Left colon (tissue), 2 donors: ENCODE results near the gene DNAAF9. TPM values are rescaled to one million over a fixed set of nuclear protein-coding genes. Genes with fewer than 3 reads are reported as not detected.
A peak's percentile ranks its signal among the peaks of the same experiment; 100 is the strongest.

ENCODE experiments used
- ATAC-seq: fragments of 200-7000 bp; cut with Tn5 transposase; one replicate; pipeline ENCODE4 v1.9.1; 2020; ENCODE audit warnings: mild to moderate bottlenecking, moderate library complexity
- DNase-seq, 2 donors: peaks; one replicate each; pipeline ENCODE4 v3.0.0-alpha.2; 2020
- intact Hi-C, 2 donors: fragments of 100-400 bp; cut with DNase I in 1 of 2; cut with micrococcal nuclease in 1 of 2; formaldehyde crosslinking; loops; one replicate each; pipeline versions ENCODE4 v1.11.2 to v1.14.0; 2022; cut with DNase I, micrococcal nuclease
- total RNA-seq, 2 donors: library from RNA; stranded (reverse); fragmentation: NEBNext Ultra II Directional; extraction: Animal tissue kit (Norgen Biotek cat#: 25700); gene quantifications; one replicate each; pipeline ENCODE4 v1.2.1, GENCODE V29; 2021
- donor health status: DM: no; HTN: no; CAD: no.
- donor health status: DM: yes; HTN: yes; CAD: no.

The DNAAF9 gene
- total RNA-seq, 2 donors from 2014 or later = 1.6 to 5.1 TPM

DNA sequence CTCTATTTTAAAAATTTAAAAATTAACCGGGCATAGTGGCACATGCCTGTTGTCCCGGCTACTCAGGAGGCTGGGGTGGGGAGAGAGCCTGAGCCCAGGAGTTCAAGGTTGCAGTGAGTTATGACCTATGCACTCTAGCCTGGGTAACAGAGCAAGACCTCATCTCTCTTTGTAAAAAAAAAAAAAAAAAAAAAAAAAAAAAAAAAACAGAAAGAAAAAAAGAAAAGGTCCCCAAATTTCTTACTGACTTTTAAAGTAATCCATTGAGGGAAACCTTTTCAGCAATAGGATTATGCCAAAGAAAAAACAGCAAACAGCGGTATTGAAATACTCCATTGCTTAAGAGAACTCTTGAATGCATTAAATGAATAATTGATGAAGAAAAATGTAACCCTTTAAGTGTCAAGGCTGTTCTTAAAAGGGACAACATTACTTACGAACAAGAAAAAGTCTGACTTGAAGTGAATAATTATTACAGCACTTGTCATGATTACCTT, 6.0 kb upstream of the DNAAF9 start:
- ATAC-seq = no peak
- intact Hi-C loops = no loop called here
- no peak for DNase-seq

DNA sequence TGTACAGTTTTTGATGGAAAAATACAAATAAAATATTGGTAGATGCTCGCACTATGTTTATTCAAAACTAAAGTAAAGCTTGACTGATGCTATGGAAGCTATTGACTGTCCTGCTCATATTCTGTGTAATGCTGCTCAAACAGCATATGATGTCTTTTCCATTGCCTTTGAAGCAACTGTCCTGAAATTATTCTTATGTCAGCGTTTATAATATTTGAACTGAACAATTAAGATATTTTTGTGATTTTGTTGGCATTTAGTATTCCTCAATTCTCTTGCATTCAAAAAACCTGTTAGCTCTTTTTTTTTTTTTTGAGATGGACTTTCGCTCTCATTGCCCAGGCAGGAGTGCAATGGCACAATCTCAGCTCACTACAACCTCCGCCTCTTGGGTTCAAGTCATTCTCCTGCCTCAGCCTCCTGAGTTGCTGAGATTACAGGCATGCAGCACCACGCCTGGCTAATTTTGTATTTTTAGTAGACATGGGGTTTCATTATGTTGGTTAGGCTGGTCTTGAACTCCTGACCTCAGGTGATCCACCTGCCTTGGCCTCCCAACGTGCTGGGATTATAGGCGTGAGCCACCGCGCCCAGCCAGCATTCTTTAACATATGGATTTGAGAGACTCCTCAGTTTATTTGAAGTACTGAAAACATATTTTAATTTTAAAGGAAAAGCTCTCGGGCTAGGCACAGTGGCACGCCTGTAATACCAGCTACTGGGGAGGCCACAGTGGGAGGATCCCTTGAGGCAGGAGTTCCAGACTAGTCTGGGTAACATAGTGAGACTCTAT, 5.3 kb upstream of the DNAAF9 start:
- intact Hi-C loops = no loop called here
- DNase-seq (no peak), ATAC-seq (no peak)

GRCh38 chr20:3410464-3410863, 3.0 kb upstream of the DNAAF9 start:
- DNase-seq (no peak), ATAC-seq (no peak)
- intact Hi-C loops = no loop called here

DNA sequence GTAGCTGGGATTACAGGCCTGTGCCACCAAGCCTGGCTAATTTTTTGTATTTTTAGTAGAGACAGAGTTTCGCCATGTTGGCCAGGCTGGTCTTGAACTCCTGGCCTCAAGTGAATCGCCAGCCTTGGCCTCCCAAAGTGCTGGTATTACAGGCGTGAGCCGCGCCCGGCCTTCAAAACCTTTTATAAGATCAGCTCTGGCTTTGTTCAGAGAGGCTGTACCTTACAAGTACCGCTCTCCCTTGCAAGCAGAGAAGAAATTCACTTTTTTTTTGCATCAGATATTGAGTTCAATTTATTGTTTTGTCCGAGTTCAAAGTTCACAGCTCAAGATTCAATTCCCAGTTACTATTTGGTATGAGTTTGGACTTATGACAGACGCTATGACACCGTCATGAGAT, 1.9 kb upstream of the DNAAF9 start:
- intact Hi-C loops = no loop called here
- peak in 1 of 2 donors; percentile 11 for DNase-seq
- ATAC-seq = no peak

DNA sequence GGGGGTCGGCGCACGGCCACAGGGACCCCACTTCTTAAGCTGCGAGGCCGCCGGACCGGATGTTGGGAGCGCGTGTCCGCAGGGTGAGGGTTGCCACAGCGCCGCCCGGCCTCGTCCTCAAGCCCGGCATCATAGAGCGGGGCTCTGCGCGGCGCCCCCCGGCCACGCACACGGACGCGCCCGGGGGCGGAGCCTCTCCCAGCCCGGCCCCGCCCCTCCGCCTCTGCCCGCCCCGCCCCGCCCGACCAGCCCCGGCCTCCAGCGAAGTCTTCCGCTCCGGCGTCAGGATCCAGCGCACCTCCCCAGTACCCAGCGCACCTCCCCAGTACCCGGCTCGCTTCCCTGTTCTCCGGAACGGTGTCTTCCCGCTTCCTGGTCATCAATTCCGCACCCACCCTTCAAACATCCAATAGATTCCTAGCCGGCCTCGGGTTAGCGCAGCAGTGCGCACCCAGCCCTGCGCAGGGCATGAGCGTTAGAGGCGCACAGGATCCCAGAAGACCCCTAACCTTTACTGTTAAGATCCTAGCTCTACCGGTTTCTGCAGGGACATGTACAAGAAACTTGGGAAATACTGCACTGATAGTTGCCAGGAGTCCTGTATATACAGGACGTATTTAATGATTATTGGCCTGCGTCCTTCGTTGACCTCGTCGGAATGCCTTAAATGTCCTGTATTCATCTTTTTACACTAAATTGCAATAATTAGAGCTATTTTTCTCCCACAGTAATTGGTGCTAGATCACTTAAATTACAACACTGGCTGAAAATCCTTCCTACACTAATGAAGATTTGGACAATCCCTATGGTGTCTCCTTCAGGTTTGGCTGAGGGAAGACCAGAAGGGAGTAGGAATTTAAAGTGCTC, 535 bp upstream of the DNAAF9 start:
- intact Hi-C loops = no loop called here
- ATAC-seq (peak; percentile 79), DNase-seq (peak; percentile 62 to 69)

- DNase-seq (peak in 1 of 2 donors; percentile 18), ATAC-seq (no peak)
- intact Hi-C loops = no loop called here
These were observed 909 bp downstream of the DNAAF9 start for GRCh38 chr20:3406481-3407039.

GRCh38 chr20:3405696-3406358, 1.6 kb downstream of the DNAAF9 start:
- intact Hi-C loops = no loop called here
- no peak for ATAC-seq
- no peak for DNase-seq

DNA sequence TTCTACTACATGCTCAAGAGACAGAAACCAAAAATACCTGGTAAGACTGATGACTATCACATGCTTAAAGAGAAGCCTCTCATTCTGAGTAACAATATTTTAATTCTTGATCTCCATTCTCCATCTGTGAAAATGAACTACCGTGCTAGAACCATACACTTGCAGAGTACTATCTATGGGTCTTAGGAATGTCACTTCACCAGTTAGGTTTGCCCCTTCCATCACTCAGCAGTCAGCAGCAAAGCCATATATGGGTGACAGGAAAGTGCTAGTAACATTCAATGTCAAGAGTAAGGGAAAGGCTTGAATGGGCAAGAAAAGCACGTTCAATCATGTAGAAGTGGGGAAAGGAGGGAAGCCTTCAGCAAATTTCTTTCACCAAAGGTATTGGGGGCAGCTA, 2.3 kb downstream of the DNAAF9 start:
- intact Hi-C loops = no loop called here
- DNase-seq (no peak), ATAC-seq (no peak)

GRCh38 chr20:3404402-3404801, 3.1 kb downstream of the DNAAF9 start:
- ATAC-seq (no peak), DNase-seq (no peak)
- intact Hi-C loops = no loop called here

DNA sequence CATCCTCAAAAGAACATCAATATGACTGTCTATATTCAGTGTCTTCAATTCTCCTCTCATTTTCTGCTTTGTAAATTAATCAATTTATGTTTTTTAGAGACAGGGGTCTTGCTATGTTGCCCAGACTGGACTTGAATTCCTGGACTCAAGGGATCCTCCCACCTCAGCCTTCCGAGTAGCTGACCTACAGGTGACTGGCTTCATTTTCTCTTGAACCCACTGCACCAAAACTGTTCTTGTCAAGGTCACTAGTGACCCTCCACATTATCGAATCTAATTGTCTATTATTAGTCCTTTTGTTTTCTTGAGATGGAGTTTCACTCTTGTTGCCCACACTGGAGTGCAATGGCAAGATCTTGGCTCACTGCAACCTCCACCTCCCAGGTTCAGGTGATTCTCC, 3.7 kb downstream of the DNAAF9 start:
- ATAC-seq = no peak
- DNase-seq = no peak
- intact Hi-C loops = no loop called here

DNA sequence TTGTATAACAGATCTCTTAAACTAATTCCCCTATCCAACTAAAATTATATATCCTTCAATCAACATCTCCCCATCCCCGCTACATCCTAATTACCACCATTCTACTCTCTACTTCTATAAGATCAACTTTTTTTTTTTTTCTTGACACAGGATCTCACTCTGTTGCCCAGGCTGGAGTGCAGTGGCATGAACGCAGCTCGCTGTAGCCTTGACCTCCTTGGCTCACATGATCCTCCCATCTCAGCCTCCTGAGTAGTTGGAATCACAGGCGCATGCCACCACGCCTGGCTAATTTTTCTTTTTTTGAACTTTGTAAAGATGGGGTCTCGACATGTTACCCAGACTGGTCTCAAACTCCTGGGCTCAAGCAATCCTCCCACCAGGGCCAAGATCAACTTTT, 5.0 kb downstream of the DNAAF9 start:
- intact Hi-C loops = no loop called here
- no peak for ATAC-seq

GRCh38 chr20:3400260-3401155, 7.0 kb downstream of the DNAAF9 start:
- intact Hi-C loops = no loop called here
- no peak for DNase-seq
- no peak for ATAC-seq

More for the DNA sequence above, 5.0 kb downstream of the DNAAF9 start:
- DNase-seq = no peak

DNA sequence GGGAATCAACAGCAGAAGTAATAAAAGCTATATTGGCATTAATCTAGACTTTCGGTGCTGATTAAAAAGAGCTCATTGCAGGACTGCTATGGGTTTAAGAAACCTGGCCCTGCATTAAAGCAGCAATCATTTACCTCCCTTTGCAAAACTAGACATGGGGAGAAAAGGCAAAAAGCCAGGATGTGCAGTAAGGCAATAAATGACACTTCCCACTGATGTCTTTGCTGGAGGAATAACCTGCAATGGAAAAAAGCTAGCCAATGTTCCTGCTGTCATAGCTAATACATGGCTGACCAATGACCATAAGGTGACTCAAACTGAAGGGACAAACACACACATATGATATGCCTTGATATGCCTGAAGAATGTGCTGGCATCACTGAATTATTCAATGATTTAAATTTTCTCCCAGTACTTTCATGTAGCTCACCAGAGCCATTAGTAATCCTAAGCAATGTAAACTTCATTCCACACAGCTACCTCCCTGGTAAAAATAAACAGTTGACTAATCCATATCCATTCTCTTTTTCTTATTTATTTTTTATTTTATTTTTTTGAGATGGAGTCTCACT, 8.7 kb downstream of the DNAAF9 start:
- intact Hi-C loops = no loop called here
- DNase-seq (no peak), ATAC-seq (no peak)

DNA sequence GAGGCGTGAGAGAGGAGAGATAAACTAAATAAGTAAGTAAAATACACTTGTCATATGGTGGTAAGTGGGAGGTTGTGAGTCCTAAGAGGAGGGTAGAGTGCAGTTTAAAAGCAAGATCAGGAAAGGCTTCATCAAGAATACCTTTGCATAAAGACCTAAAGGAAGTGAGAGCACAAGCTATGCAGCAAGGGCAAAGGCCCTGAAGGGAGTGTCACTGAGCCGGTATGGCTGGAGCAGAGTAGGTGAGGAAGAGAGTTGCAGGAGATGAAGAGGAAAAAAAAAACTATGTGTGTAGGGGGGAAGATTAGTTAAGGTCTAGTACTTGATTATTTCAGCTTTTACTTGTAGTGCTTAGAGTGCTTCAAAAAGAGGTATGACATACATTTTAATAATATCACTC, 11.0 kb downstream of the DNAAF9 start:
- peak; percentile 78 for ATAC-seq
- no peak for DNase-seq
- intact Hi-C loops = no loop called here

GRCh38 chr20:3392756-3393155, 14.7 kb downstream of the DNAAF9 start:
- ATAC-seq = no peak
- no peak for DNase-seq
- intact Hi-C loops = no loop called here

DNA sequence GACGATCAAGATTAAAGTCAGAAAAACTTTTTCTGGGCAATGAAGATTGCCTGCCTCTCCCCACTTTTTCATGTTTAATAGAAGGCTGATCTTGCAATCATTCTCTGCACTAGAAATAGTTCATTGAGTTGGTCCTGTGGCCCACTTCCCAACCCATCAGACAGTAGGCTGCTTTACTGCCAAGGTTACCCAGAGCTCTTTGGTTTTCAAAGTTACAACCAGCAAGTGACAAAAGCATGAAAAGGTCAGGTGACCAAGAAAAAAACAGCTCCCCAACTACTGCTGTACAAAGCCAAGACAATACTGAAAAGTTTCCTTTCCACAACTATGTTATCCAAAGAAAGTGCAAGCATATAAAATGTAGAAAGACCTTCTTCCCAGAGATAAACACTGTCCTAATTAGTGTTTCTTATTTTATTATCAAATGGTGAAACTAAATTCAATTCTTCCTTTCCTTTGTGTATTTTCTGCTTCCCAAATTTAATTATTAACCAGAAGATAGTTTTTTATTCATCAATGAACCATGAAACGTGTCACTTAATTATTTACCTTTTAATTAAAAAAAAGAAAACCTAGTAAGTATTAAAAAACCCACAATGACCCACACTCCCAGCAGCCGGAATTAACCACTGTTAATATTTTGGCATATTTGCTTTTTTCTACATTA, 16.6 kb downstream of the DNAAF9 start:
- ATAC-seq = no peak
- intact Hi-C loops = no loop called here
- no peak for DNase-seq

DNA sequence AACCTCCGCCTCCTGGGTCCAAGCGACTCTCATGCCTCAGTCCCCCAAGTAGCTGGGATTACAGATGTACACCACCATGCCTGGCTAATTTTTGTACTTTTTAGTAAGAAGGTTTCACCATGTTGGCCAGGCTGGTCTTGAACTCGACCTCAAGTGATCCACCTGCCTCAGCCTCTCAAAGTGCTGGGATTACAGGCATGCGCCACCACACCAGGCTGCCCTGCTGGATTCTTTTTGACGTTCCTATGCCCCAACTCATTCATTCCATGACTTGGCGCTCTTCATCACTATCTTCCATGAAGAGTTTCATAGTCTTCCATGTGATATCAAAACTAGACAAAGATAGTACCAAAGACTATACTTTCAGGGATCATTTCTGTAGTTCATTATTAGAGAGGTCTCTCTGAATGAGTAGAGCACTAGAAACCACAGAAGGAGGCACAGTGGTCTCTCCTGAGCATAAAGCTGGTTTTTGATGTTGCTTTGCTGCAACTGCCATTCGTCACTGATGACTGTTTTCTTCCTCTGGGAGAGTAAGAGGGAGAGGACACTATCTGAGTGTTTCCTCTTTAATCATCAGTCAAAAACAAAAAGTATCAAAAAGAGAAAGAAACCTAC, 23.5 kb downstream of the DNAAF9 start:
- ATAC-seq = no peak
- DNase-seq = no peak
- intact Hi-C loops = no loop called here
